Superior temporal gyrus (tissue), 1 donor: ENCODE measurements around the gene MCF2L.
"Not testable (repeated sequence)": the region's sequence is repeated elsewhere in the genome, so short reads cannot be mapped to it uniquely, and the experiment has no call there.

ENCODE experiments used
- DNase-seq: peaks from one replicate; pipeline ENCODE4 v3.0.0-alpha.2; 2016; ENCODE audit errors: extremely low spot score

MCF2L gene

GRCh38 chr13:113065406-113066141 lies 96.6 kb downstream of the MCF2L start:
- DNase-seq, result peak; percentile 32

- DNase-seq, result no peak
These were observed 97.1 kb downstream of the MCF2L start for GRCh38 chr13:113066142-113066455.

GRCh38 chr13:113066746-113067145 lies 97.7 kb downstream of the MCF2L start:
- DNase-seq, result no peak

- DNase-seq, result peak; percentile 64
These were observed 101.1 kb downstream of the MCF2L start for GRCh38 chr13:113069861-113070805.

- peak; percentile 63 for DNase-seq
These were observed 101.8 kb downstream of the MCF2L start for GRCh38 chr13:113070855-113071254.

- DNase-seq, result no peak
These were observed 103.4 kb downstream of the MCF2L start for GRCh38 chr13:113072376-113072775.

- DNase-seq, result peak; percentile 62
These were observed 104.9 kb downstream of the MCF2L start for GRCh38 chr13:113073942-113074341.

- DNase-seq, result no peak
These were observed 105.4 kb downstream of the MCF2L start for GRCh38 chr13:113074401-113074800.

GRCh38 chr13:113074876-113075275 lies 105.9 kb downstream of the MCF2L start:
- DNase-seq, result no peak

- DNase-seq, result no peak
These were observed 106.7 kb downstream of the MCF2L start for GRCh38 chr13:113075711-113076110.

- DNase-seq, result no peak
These were observed 107.8 kb downstream of the MCF2L start for GRCh38 chr13:113076681-113077401.

GRCh38 chr13:113077566-113077952 lies 108.5 kb downstream of the MCF2L start:
- no peak for DNase-seq

- DNase-seq, result no peak
These were observed 109.2 kb downstream of the MCF2L start for GRCh38 chr13:113077953-113078901.

GRCh38 chr13:113078902-113079780 lies 110.1 kb downstream of the MCF2L start:
- DNase-seq, result peak; percentile 80

GRCh38 chr13:113079781-113080080 lies 110.7 kb downstream of the MCF2L start:
- DNase-seq, result not testable (repeated sequence)

GRCh38 chr13:113080361-113080831 lies 111.4 kb downstream of the MCF2L start:
- DNase-seq, result no peak

GRCh38 chr13:113080901-113081521 lies 112.0 kb downstream of the MCF2L start:
- no peak for DNase-seq

- DNase-seq, result no peak
These were observed 113.4 kb downstream of the MCF2L start for GRCh38 chr13:113082198-113083021.

- no peak for DNase-seq
These were observed 114.0 kb downstream of the MCF2L start for GRCh38 chr13:113083022-113083373.
